Suprapubic skin (tissue), 4 donors: Measurements from ENCODE around the gene OR13F1.

Experiments used
- EP300 ChIP-seq: sonication (generic); formaldehyde crosslinking; IDR thresholded peaks from one replicate; pipeline ENCODE4 v1.6.1; 2017; ENCODE audit warnings: antibody characterized with exemption
- POLR2A ChIP-seq, 2 donors: fragments of 450-650 bp; IDR thresholded peaks; one replicate each; pipeline ENCODE4 v1.6.1; 2017; ENCODE audit warnings: antibody characterized with exemption in 2 of 2, mild to moderate bottlenecking in 2 of 2, moderate library complexity in 2 of 2
- POLR2AphosphoS5 ChIP-seq, 3 donors: sonication (generic); formaldehyde crosslinking; IDR thresholded peaks; one replicate each; pipeline ENCODE4 v1.6.1; 2017; ENCODE audit warnings: antibody characterized with exemption in 3 of 3
- TF ChIP-seq, protein P1 (sequence below), 2 donors: fragments of 200-600 bp in 1 of 2; fragments of 450-650 bp in 1 of 2; sonication (generic) in 1 of 2; IDR thresholded peaks; one replicate each; pipeline ENCODE4 v1.5.1; 2016 to 2019; ENCODE audit warnings: antibody characterized with exemption in 2 of 2, mild to moderate bottlenecking in 1 of 2, moderate library complexity in 1 of 2

GRCh38 chr9:104506565-104506964 is 2.5 kb downstream of the OR13F1 start:
- TF ChIP-seq POLR2A (IDR thresholded peaks at IDR 0.05) (no peak), POLR2AphosphoS5 (IDR thresholded peaks at IDR 0.05) (no peak), EP300 (no peak)
- TF ChIP-seq, protein P1, sequence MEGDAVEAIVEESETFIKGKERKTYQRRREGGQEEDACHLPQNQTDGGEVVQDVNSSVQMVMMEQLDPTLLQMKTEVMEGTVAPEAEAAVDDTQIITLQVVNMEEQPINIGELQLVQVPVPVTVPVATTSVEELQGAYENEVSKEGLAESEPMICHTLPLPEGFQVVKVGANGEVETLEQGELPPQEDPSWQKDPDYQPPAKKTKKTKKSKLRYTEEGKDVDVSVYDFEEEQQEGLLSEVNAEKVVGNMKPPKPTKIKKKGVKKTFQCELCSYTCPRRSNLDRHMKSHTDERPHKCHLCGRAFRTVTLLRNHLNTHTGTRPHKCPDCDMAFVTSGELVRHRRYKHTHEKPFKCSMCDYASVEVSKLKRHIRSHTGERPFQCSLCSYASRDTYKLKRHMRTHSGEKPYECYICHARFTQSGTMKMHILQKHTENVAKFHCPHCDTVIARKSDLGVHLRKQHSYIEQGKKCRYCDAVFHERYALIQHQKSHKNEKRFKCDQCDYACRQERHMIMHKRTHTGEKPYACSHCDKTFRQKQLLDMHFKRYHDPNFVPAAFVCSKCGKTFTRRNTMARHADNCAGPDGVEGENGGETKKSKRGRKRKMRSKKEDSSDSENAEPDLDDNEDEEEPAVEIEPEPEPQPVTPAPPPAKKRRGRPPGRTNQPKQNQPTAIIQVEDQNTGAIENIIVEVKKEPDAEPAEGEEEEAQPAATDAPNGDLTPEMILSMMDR (IDR thresholded peaks at IDR 0.05): no peak
